HG03342 (cell line): ENCODE data around the gene HSDL2.
A peak's percentile ranks its signal among the peaks of the same experiment; 100 is the strongest.

Experiments used
- ATAC-seq: cut with Tn5 transposase; IDR thresholded peaks from one replicate; pipeline ENCODE4 v1.9.1; 2021; ENCODE audit warnings: mild to moderate bottlenecking, moderate library complexity; ENCODE audit not compliant: unreplicated experiment

The HSDL2 gene

DNA sequence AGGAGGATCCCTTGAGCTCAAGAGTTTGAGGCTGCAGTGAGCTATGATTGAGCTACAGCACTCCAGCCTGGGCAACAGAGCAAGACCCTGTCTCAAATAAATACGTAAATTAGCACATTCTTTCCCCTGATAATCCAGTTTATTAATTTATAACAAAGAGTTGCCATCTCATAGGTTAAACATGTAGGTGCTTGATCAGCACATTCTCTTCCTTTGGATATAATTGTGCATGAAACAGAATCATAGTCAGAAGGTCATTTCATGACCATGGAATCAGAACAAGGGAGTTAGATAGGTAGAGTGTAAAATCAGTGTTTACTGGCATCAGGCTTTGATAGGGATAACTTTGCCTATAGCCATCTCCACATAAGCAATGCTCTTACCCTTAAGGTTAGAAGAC, 63.7 kb downstream of the HSDL2 start:
- ATAC-seq: no peak

DNA sequence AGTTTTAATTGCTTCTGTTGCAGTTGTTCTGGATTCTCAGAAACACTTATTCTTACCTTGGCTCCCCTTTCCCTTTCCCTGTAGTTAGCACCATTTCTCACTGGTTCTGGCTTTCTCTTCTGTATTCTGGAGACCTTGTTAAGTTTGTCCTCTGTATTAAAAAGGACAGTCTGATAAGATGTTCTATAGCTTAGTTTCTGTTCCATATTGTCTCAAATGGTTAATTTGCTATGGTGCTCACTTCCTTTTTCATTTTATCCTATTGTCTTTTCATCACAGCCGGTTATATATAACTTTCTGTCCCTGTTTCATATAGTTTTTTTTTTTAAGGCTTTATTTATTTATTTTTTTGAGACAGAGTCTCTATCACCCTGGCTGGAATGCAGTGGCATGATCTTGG, 65.3 kb downstream of the HSDL2 start:
- no peak for ATAC-seq

DNA sequence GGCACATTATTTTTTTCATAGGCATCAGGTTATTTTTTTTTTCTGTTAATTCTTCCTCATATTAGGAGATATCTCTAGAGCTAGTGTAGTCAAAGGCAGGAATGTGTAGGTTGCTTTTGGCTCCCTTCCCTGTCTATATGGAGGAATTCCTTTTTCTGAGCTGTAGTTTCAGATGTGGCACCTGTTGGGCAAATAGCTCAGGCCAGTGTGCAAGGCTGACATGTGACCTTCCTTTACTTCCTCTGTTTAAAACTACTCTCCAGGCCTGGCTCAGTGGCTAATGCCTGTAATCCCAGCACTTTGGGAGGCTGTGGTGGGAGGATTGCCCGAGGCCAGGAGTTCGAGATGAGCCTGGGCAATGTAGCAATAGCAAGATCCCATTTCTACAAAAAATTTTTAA, 66.2 kb downstream of the HSDL2 start:
- ATAC-seq: no peak

DNA sequence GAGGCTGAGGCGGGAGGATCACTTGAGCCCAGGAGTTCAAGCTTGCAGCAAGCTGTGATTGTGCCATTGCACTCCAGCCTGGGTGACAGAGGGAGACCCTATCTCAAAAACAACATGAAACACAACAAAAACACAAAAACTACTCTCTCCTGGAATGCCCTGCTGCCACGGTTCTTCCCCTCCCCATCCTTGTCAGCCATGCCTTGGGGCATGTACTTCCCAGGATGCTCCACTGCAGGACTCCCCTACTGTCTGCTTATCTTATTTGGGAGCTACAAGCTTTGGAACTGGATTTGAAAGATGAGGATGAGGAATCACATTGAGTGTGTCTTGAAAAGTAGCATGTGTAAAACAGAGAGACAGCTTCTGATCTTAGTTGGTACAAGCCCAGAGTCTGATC, 66.6 kb downstream of the HSDL2 start:
- ATAC-seq: no peak

DNA sequence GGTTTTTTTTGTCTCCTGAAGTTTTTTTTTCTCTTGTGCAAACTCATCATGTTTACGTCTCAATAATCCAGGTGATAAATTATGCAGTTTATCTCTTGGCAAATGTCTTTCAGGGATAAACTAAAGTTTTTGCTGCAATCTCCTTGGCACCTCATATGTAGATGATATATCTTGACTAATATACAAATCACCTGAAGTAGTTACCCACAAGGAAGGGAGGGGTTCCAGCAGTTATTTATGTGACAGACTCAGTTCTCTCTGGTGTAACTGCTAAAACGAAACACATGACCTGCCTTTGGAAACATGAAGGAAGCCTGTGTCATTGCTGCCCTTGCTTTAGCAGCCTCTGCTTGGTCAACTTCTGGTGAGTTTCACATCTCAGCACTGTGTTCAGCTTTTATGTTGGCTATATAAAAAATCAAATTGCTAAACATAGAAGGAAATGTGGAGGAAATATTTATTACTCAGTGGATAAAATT, 67.4 kb downstream of the HSDL2 start:
- no peak for ATAC-seq

DNA sequence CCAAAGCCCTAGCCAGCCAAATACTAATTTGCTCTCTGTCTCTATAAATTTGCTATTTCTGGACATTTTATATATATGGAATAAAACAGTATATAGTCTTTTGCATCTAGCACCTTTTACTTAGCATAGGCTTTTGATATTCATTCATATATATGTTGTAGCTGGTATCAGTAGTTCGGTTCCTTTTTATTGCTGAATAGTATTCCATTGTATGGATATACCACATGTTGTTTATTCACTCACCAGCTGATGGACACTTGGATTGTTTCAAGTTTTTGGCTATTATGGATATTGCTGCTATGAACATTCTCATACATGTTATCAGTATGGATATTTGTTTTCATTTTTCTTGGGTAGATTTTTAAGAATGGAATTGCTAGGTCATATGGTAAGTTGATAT, 82.9 kb downstream of the HSDL2 start:
- no peak for ATAC-seq

DNA sequence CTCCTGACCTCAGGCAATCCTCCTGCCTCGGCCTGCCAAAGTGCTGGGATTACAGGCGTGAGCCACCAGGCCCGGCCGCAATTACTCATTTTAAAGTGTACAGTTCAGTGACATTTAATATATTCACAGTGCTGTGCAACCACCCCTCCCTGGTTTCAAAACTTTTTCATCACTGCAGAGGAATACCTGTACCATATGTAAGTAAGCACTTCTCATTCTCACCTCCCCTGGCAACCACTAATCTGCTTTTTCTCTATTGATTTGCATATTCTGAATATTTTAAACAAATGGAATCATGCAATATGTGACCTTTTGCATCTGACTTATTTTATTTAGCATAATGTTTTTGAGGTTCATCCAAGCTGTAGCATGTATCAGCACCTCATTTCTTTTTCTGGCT, 85.4 kb downstream of the HSDL2 start:
- ATAC-seq: no peak

DNA sequence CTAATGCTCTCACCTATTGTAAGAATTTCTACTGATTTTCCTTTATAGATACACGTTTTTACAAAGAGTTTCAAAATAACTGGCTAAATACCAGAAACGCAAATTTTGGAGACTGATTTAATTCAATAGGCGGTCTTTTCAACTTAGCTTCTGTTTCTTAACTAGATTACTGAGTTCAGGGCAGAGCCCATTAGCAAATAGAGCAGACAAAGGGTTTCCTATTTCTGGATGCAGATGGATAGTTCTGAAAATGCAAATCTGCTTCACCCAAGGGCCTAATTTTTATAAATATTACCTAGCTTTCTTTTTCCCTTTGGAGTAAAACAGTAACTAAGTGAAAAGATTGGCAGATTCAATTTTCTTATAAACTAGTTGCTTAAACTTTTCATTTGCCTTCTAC, 93.1 kb downstream of the HSDL2 start:
- ATAC-seq: no peak

DNA sequence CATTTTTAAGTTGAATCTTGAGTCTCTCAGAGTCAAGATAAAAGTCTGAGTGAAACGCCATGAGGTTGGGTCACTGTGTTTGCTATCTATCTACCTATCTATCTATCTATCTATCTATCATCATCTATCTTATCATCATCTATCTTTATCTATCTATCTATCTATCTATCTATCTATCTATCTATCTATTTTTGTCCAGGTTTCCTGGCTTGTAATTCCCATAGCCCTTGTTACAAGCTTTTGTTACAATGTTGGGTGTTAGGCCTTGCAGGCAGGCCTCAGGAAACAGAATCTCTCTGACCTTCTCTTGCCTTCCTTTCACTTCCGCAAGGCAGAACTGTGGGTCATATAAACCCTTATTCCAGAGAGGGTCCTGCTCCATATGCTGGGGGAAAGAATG, 94.1 kb downstream of the HSDL2 start:
- no peak for ATAC-seq

DNA sequence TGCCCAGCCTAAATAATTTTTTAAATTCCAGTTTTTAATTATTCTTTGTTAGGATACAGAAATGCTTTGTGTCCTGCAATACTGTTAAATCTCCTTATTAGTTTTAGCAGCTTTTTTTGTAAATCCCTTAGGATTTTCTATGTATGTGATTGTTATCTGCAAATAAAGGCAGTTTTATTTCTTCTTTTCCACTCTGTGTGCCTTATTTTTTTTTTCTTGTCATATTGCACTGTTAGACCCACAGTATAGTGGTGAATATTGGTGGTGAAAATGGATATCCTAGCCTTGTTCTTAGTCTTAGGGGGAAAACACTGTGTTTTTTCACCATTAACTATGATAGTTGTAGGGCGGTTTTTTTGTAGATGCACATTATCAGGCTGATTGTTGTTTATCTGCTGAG, 95.4 kb downstream of the HSDL2 start:
- no peak for ATAC-seq

DNA sequence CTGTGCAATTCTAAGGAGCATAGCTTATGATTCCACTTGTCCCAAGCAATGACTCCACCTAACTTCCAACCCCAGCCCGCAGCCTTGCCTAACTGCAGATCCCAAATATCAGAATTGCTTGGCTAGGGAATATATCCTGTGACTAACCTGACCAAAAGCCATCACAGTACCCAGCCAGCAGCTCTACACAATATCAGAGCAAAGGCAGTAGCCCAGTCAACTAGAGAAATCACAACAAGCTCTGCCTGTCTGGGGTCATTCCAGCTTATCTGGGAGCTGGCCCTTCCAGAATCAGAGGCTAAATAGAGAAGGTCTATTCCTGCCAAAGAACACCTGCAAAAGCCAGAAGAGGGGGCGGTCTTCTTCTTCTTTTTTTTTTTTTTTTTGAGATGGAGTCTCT, 97.4 kb downstream of the HSDL2 start:
- ATAC-seq: no peak

DNA sequence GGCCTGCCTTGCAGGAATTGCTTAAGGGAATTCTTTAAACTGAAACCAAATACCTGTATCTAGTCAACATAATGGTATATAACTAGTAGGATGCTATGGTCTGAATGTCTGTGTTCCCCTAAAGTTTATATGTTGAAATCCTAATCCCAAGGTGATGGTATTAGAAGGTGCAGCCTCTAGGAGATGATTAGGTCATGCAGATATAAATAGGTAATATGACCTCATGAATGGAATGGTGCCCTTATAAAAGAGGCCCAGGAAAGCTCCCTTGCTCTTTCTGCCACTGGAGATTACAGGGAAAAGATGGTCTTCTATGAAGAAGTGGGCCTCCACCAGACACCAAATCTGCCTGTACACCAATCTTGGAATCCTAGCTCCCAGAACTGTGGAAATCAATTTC, 99.3 kb downstream of the HSDL2 start:
- ATAC-seq: no peak

DNA sequence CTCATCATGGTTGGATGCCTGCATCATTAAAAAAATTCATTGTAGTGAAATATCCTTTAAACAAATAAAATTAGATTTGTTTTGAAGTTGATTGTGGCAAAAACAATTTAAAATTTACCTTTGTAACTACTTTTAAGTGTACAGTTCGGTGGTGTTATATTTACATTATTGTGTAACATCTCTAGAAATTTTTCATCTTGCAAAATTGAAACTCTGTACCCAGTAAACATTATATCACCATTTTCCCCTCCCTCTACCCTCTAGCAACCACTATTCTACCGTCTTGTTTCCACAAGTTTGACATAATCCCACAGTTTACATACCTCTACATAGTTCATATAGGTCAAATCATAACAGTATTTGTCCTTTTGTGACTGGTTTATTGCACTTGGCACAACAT, 104.7 kb downstream of the HSDL2 start:
- ATAC-seq: no peak

DNA sequence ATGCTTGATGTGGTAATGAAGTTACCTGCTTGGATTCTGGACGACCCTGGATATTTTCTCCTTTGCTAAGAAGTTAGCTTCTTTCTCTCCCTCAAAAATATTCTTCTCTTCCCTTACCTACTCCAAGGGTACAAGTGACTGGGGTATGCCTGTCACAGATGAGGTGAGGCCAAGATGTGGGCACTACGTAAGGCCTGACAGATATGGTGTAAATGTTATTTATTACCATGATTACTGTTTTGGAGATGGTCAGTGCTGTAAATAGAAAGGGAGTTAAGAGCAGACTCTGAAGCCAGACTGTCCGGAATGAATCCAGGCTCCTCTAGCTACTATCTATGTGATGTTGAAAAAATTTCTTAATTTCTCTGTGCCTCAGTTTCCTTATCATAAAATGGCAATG, 105.7 kb downstream of the HSDL2 start:
- ATAC-seq: no peak

DNA sequence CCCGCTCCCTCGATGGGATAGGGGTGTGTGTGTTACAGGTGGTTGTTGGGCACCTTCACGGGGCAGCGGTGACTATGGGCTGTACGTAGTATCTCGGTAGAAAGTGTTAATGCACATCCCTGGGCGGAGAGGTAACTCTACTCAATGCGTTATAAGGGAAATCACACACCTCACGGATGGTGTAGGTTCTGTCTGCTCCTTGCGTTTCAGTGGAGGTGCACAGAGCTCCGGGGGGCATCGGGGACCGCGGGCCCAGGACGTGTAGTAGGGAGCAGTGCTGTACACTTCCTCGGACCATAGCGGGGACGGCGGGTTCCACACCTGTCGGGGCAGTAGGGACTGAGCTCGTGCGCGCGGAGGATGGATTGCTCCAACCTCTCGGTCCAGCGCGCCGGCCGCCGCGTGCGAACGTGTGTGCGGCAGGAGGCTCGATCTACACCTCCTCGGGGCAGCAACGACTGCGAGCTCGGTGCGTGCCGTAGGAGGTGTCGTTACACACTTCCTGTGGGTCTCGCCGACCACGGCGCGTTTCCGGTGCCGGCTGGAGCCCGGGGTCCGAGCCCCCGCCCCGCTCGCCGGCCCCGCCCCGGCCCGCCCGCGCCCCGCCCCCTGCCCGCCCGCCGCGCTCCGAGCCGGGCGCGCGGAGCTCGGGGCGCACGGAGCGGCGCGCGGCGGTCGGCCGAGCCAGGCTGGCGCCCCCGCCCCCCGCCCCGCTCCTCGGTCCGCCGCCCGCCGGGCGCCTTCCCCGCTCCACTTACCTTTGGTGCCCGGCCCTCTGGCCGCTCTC, 106.5 kb downstream of the HSDL2 start, which contains the start of gene KIAA1958:
TSS of gene KIAA1958 (plus strand) at position 607 of the 787 bp plus-strand sequence. CDS start 87,254 bp downstream, outside the sequence.
- ATAC-seq: peak; percentile 89

DNA sequence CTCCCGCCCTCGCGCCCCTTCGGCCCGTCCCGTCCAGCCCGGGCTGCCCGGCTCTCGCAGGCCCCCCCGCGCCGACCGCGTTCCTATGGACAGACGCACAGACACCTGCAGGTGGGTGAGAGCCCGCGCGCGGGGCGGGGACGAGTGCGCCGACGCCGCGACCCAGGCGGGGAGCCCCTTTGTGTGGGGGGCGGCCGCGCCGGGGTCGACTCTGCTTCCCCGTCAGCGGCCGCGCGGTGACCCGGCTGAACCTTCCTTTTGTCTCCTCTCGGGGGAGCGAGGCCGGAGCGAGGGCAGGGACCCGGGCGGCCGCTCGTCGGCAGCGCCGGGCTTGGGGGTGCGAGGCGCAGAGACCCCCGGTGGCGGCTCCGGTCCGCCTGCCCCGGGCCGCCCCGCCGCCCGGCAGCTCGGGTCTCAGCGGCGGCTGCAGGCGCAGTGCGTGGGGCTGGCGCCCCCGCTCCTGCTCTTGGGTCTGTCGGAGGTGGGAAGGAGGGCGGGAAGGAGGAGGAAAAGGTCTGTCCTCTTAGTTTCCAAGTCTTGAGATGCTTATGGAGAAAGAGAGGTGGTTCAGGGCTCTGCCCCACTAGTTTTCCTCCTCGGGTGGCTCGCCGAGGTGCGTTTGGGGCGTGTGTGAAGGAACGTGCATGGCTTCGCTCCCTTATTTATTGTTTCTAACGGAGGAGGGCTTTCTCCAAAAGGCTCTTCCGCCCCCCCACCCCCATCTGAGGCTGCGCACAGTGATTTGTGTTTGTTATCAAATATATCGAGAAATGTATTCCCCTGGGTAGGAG, 107.3 kb downstream of the HSDL2 start:
- ATAC-seq: peak; percentile 41

DNA sequence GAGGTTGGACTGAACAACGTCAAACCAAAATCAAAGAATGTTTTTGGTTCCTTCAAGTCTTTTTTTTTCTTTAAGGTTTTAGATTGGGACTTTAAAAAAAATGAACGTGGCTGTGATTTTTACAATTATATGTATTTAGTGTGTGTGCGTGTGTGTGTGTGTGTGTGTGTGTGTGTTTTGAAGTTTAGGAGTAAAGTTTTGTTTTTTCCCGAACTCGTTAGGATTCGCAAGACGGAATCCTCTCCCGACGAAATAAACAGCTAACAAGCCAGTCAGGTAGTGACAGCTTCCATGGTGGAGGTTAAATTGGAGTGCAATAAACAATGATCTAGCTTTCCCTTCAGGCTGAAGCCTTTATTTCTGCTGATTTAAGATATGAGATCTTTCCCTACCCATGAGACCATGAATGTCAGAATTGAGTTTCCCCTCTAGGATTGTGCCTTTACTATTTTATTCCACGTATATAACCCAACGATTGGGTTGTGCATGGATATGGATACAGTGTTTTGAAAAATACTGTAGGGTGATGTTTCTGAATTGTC, 108.0 kb downstream of the HSDL2 start:
- ATAC-seq: no peak

DNA sequence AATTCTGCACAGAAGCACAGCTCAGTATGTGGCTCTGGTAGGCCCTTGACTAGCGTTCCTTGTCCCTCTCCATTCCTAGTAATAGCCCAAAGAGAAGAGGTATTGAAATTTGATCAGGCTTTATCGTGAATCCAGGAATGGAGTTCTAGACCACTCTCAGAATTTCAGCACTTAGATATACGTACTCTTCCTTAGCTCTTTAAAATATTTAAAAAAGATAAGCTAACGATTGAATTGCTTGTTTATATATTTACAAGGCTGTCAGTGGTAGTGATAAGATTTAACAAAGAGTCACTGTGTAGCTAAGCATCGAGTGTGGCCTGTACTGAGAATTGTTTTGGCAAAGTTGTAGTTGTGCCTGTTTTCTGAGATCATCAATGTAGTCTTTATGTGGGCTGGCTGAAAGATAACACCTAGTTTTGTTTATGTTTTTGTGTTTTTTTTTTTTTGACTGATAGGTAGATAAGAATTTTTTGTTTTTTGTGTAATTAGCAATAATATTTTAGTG, 109.2 kb downstream of the HSDL2 start:
- no peak for ATAC-seq

DNA sequence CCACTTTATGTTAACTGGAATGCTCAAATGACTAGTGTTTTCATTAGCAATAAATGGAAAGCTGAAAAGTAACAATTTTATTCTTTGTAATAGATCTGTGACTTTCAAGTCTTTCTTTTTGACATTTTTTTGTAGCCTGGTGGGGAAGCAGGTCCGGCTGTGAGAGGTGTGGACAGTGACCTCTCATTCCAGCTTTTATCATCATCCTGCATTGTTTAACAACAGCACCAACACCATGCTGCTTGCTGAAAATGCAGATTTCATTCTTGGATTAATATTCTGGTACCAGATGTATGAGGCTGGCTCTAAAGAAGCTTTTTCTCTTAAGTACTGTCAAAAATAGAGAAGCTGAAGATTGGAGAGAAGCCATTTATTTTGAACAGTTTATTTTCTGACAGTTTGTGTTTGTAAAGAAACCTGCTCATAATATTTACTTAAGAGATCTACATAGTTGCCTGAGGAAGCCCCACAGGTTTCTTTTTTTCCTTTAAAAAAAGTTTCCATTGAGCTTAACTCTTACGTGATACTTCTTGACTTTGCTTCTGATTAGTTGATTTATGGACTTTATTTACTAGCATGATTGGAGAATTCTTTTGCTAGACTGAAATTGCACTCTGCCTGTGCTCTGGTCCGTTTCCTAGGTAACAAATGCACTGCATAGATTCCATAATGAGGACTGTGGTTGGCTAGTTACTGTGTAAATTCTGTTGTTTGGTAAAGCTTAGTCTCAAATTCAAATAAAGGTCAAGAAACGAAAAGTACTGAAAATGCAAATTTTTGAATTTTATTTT, 110.2 kb downstream of the HSDL2 start:
- no peak for ATAC-seq

DNA sequence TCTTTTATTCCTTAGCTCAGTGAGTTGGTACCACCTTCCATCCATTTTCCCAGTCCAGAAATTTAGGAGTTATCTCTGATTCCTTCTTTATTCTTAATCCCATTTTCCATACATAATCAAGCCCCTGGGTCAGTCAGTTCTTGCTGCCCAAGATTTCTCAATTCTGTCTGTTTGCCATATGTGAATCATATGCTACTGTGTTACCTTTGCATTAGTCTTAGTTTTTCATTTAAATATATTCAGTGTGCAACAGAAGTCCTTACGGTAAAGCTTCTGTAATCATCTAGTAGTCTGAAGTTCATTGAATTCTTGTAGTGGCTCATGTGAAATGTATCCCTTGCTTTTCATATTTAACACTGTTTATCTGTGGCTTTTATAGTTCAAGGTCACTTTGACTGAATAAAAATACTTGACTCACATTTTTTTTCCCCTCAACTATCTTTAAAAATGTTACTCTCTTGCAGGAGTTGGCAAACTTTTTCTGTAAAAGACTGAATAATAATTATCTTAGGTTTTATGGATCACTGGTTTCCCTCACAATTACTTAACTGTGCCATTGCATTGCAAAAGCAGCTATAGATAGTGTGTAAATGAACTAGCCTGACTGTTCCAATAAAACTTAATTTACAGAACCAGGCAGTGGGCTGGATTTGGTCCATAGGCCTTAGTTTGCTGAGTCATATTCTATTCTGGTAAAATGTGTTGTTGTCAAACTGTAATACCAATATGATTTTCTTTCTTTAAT, 113.7 kb downstream of the HSDL2 start:
- ATAC-seq: no peak
